ENCODE results near the gene AHSA1.
A peak's percentile ranks its signal among the peaks of the same experiment; 100 is the strongest.

AHSA1 gene

DNA sequence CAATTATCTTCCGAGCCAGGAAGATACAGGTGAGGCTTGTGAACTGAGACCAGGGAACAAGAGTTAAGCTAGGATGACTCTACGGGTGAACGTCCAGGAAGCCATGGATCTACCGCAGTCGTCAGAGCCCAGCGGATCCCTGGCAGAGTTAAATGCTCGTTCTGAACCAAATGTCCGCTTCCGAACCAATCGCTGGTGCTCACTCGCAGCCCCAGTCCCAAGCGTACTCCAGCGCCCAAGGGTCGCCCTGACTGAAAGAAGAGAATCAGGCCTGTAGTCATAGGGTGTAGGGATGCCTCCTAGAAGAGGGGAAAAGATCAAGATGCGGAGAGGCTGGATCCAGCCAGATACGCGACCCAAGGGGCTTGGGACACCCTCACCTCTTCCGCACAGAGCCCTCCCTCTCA, 775 bp upstream of the AHSA1 start:
- no peak for TF ChIP-seq CTCF (IDR thresholded peaks at IDR 0.05; ENCODE audit: low read depth, low read length)
- peak overlapping the region; percentile 90 to 97 for H3K4me3 ChIP-seq (replicated peaks in 1 of 2; ENCODE audit: low read depth in 2 of 2, low read length in 2 of 2)
- no peak for DNase-seq (ENCODE audit: low read depth in 2 of 2)

GRCh38 chr14:77458249-77458950, 507 bp downstream of the AHSA1 start:
- DNase-seq (ENCODE audit: low read depth in 2 of 2): peak; percentile 27 to 38
- H3K4me3 ChIP-seq (replicated peaks in 1 of 2; ENCODE audit: low read depth in 2 of 2, low read length in 2 of 2): peak overlapping the region; percentile 90 to 97
- no peak for TF ChIP-seq CTCF (IDR thresholded peaks at IDR 0.05; ENCODE audit: low read depth, low read length)

GRCh38 chr14:77459072-77459723, 1.3 kb downstream of the AHSA1 start:
- peak; percentile 74 for TF ChIP-seq CTCF (IDR thresholded peaks at IDR 0.05; ENCODE audit: low read depth, low read length)
- peak overlapping the region; percentile 90 to 97 for H3K4me3 ChIP-seq (replicated peaks in 1 of 2; ENCODE audit: low read depth in 2 of 2, low read length in 2 of 2)
- DNase-seq (ENCODE audit: low read depth in 2 of 2): peak; percentile 85 to 86

GRCh38 chr14:77467801-77468200, 9.9 kb downstream of the AHSA1 start:
- H3K4me3 ChIP-seq (replicated peaks in 1 of 2; ENCODE audit: low read depth in 2 of 2, low read length in 2 of 2): no peak overlapping the region
- DNase-seq (ENCODE audit: low read depth in 2 of 2): no peak
- no peak for TF ChIP-seq CTCF (IDR thresholded peaks at IDR 0.05; ENCODE audit: low read depth, low read length)

DNA sequence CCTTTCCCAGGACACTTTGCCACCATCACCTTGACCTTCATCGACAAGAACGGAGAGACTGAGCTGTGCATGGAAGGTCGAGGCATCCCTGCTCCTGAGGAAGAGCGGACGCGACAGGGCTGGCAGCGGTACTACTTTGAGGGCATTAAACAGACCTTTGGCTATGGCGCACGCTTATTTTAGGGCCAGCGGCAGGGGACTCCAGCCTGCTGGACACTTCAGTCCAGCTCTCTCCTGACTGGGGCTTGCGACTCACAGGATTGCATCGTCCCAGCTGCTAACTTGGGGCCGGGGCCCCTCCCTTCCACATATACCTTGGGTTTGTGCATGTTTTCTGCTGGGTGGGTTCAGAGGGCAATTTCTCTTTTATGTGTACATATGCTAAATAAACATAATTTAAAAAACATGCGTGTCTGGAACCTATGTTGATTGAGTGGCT, 11.2 kb downstream of the AHSA1 start:
- no peak overlapping the region for H3K4me3 ChIP-seq (replicated peaks in 1 of 2; ENCODE audit: low read depth in 2 of 2, low read length in 2 of 2)
- no peak for TF ChIP-seq CTCF (IDR thresholded peaks at IDR 0.05; ENCODE audit: low read depth, low read length)
- no peak for DNase-seq (ENCODE audit: low read depth in 2 of 2)

GRCh38 chr14:77469539-77469938, 11.6 kb downstream of the AHSA1 start:
- TF ChIP-seq CTCF (IDR thresholded peaks at IDR 0.05; ENCODE audit: low read depth, low read length): no peak
- no peak overlapping the region for H3K4me3 ChIP-seq (replicated peaks in 1 of 2; ENCODE audit: low read depth in 2 of 2, low read length in 2 of 2)
- DNase-seq (ENCODE audit: low read depth in 2 of 2): no peak
